SK-MEL-5 (cell line): ENCODE results near the gene POP5. TPM values are rescaled to one million over a fixed set of nuclear protein-coding genes. Genes with fewer than 3 reads are reported as not detected.

Experiments
- total RNA-seq: library from RNA; depleted of rRNA; stranded (reverse); fragments of >200 nt; shearing (Covaris generic); gene quantifications from 2 replicates; pipeline ENCODE4 v1.2.3, GENCODE V29; 2014; rRNA removed

POP5 gene
- total RNA-seq, 1 experiment from 2014 or later: 63.4 TPM

Other genes with a start within 250 kb of the POP5 start
- gene MSI1, start 212.2 kb downstream of the POP5 start, total RNA-seq: 0.85 and 1.3 TPM in 2 replicates
- gene COX6A1, start 143.3 kb downstream of the POP5 start, total RNA-seq: 1,050 and 1,113 TPM in 2 replicates
- gene TRIAP1, start 135.0 kb downstream of the POP5 start, total RNA-seq: 39.3 and 45.1 TPM in 2 replicates
- 33.9 and 37.0 TPM in 2 replicates for gene GATC, start 135.0 kb downstream of the POP5 start, total RNA-seq
- 179 and 229 TPM in 2 replicates for gene SRSF9, start 111.7 kb downstream of the POP5 start, total RNA-seq
- gene DYNLL1, start 85.3 kb downstream of the POP5 start, total RNA-seq: 447 and 502 TPM in 2 replicates
- 40.5 and 43.5 TPM in 2 replicates for gene COQ5, start 52.2 kb downstream of the POP5 start, total RNA-seq
- 42.2 and 51.8 TPM in 2 replicates for gene RNF10, start 47.0 kb downstream of the POP5 start, total RNA-seq
- 1.2 and 2.8 TPM in 2 replicates for gene CABP1, start 59.2 kb upstream of the POP5 start, total RNA-seq
- 150 and 156 TPM in 2 replicates for gene MLEC, start 105.7 kb upstream of the POP5 start, total RNA-seq
- gene UNC119B, start 129.1 kb upstream of the POP5 start, total RNA-seq: 11.6 and 12.1 TPM in 2 replicates
- gene ACADS, start 144.4 kb upstream of the POP5 start, total RNA-seq: 10.5 and 11.2 TPM in 2 replicates